HG02759 (cell line): ENCODE results near the gene LTBP2.
A peak's percentile ranks its signal among the peaks of the same experiment; 100 is the strongest.

Source experiments
- ATAC-seq: cut with Tn5 transposase; IDR thresholded peaks from one replicate; pipeline ENCODE4 v1.9.1; 2021; ENCODE audit warnings: mild to moderate bottlenecking, moderate library complexity; ENCODE audit not compliant: unreplicated experiment

Gene LTBP2

DNA sequence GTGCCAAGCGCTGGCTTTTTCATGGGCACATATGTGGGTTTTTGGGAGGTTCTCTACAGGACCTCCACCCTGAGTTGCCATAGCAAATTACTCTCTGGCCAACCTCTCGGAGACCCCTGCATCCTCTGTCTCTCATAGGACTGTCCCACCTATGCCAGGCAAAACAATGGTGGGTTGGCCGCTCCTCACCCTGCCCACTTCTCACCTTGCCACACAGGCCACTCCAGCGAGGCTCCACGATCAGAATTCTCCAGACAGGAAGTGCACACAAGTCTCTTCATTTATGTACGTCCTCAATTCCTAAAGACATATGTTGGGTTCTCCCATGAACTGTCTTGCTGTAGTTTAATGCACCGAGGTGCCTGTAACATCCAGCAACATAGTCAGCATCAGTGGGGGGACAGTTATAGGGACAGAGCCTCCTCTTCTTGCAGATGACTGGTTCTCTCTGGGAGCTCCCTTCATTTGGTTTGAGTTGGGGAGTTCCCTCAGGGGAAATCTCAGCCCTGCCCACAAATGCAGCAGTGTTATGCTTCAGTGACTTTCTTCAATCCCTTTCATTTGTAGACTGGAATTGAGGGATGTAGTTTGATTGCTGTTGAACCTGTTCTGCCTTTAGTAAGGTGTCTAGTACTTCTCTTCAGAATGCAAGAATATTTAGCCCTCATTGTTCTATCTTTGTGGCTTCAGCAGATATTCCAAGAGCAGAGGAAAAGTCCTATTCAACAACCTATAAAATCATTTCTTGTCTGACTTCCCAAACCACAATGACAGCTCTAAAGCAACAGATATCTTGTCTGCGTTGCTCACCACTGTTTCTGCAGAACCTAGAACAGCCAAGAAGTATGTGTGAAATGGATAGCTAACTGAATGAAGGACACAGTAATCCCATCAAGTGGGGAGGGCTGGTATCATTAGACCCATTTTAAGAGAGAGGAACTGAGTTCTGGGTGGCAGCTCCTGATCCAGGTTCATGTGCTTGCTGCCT, 2.8 kb upstream of the LTBP2 start:
- no peak for ATAC-seq

DNA sequence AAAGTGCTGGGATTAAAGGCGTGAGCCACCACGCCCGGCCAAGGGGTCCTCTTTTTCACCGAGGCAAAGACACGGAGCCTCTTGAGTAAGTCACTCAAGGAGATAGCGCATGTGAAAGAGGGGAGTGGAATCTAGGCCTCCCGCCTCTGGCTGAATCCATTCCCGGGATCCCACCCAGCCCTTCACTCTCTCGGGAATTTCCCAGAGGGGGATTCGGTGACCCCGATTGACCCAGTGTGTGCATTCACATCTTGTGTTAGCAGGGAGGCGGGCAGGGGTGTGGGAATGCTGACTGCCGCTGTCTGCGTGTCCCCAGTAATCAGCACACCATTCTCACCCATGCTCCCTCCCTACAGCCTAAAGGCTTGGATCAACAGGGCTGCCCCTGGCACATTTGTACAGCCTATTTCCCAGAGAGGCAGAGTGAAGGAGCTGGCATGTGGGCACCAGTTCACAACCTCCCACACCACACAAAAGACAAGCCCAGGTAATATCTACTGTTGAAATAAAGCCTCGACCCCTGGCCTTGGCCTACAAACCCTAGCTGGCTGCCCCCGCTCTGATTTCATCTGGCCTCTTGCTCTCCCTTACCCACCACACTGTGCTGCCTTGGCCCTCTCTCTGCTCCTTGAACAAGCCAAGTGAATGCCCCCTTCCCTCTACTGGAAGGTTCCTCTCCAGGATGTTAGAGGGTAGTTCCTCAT, 1.3 kb upstream of the LTBP2 start:
- ATAC-seq = no peak

DNA sequence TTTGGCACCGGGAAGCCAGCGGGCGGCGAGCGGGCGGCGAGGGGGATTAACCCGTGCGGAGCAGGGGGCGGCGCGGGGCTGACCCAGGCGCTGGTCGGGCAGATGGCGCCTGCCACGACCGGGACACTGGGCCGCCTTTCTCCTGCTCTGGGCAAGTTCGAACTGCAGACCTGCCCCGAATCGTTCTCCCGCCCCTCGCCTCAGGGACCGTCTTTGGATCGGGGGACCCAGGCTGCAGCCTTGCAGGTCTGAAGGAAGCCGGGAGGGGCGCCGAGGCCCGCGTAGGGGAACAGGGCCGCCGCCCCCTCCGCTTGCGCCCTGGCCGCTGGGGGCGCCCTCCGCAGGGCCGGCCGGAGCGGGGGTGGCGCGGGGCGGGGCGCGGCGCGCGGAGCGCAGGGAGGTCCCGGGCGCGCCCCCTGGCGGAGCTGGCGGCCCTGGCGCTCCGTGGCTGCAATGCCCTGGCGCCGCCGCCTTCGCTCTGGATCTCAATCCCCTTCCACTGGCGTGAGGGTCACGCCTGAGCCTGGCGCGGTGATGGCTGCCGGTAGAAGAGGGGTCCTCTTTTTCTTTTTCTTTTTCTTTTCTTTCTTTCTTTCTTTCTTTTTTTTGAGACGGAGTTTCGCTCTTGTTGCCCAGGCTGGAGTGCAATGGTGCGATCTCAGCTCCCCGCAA, 449 bp upstream of the LTBP2 start:
- ATAC-seq = peak; percentile 70

DNA sequence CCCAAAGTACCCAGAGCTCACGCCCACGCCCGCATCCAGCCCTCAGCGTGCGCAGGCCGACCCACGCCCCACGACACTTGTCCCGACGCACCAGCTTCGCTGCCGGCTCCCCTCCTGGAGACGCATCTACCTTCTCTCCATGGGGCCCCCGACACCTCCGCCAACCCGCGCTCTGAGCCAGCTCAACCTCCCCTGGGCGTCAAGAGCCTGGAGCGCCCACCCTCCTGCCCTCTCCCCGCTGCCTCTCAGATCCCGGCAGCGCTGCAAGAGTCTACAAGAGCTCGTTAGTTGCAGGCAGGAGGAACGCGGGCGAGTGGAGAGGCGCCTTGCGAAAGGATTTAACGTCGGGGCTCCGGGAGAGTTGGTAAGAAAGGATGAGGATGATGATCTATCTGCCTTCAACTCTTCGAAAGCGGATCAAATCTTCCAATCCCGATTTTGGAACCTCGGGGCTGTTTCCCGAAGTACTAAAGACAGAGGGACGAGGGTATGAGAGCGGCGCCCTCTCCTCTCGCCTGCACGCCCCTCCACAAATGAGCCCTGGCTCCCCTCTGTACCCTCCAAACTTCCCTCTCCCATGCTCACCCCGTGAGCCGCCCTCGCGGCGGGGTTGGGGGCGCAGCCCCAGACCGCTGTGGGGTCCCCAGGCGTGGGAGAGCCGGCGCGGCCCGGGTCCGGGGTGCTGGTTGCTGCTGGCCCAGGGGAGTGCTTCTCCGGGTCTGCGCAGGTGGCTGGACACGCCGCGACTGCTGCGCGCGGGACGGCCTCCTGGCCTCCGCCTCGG, 979 bp downstream of the LTBP2 start:
- no peak for ATAC-seq

DNA sequence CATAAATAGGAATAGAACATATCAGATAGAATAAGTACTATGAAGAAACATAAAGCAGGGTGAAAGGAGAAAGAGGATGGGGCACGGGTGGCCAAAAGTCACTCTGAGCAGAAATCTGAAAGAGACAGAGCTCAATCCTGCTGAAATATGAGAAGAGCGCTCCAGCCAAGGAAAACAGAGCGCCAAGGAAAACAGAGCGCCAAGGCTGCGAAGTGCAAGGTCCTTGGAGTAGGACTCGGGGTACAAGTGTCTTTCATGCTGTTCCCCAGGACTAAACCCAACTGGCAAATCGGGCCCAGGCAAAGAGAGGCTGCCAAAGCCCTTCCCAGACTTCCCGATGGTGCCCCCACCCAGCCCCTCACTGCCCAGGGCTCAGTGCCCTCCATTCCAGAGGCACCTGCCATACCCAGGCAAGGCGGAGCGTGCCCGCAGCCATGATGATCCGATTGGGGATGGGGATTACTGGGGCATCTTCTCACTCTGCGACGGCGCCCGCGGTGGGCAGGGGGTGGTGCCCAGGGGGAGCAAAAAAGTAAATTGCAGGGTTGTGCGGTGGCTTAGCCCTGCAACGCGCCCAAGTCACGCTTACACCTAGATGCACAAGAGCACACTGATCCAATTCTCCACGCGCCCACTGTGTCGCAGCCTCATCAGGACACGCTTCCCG, 1.7 kb downstream of the LTBP2 start:
- no peak for ATAC-seq

DNA sequence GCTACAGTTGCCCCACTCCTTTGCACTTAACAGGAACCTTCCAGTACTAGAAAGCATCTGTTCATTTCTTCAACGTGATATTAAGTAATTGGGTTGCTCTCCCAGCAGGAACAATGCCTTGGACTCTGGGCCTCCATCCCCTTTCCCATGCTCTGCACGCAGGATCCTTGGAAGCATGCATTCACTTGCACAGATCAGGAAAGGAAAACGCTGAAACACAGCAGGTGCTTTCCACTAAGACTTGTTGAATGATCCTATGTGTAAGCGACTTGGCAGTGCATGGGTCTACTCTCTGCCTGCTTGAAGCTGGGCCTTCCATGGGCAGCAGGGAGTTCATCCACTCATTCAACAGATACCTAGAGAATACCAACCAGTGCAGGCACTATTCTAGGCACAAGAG, 2.3 kb downstream of the LTBP2 start:
- no peak for ATAC-seq

DNA sequence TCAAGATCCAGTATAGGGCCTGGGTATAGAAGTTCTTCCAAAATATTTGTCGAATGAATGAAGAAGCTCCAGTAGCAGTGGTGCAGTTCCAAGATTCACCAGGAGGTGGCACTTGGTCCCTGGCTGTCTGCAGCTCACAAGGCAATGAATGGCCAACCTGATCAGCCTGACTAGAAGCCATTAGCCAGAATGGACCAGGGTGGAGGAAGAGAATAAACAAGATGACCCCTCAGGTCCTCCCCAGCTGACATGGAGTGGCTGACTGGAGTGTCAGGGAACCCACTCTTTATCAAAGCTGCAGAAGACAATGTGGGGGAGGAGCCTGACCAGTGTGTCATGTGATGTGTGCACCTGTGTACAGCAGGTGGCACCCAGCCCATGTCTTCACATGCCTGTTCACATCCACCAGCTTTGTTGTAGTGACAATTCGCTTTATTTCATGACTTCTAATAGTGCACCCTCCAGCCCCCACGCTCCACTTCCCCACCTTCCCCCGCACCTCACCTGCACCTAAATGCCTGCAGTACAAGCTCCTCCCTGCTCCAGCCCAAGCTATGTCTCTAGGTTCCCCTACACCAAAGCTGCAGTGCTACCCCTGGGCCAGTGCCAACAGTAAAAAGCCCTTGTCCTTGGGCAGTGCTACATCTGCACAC, 3.0 kb downstream of the LTBP2 start:
- no peak for ATAC-seq

DNA sequence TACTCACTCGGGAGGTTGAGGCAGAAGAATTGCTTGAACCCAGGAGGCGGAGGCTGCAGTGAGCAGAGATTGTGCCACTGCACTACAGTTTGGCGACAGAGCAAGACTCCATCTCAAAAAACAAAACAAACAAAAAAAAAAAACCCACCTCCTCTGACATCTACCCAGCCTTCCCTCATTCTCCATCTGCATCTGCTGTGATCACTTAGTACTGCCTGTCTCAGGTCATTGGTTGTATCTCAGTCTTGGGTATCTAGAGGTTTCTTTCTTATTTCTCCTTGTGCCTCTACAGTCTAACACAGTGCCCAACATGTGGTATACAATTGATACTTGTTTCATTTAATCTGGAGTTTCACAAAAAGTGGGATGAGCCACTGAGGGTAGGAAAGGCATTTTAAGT, 5.3 kb downstream of the LTBP2 start:
- ATAC-seq = no peak

DNA sequence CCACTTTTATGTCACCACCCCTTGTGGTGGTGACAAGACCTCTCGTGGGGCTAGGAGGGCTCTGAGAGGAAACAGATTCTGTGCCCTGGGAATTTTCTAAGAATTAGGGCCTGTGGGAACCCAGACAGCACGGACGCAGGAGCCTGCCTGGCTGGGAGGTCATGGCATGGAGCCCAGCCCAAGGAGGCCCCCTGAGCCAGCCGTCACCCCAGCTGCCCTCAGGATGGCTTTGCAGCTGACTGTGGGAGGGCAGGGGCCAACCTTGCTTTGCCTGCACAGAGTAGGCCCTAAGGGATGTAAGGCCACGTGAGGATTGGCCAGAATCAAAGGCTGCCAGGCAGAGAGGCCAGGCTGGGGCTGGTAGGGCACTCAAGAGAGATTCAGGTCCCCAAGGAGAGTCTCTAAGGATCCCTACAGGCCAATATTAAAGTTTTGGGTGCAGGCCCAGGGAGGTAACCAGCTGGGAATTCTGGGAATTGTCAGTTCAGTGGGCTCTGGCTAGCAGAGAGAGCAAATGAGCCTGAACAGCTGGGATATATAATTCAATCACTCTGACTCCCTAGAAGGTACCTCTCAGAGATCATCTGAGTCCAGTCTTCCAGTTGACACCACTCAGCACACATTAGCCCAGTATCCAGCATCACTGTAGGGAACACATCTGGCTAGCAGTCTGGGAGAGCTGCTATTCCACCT, 6.4 kb downstream of the LTBP2 start:
- no peak for ATAC-seq

DNA sequence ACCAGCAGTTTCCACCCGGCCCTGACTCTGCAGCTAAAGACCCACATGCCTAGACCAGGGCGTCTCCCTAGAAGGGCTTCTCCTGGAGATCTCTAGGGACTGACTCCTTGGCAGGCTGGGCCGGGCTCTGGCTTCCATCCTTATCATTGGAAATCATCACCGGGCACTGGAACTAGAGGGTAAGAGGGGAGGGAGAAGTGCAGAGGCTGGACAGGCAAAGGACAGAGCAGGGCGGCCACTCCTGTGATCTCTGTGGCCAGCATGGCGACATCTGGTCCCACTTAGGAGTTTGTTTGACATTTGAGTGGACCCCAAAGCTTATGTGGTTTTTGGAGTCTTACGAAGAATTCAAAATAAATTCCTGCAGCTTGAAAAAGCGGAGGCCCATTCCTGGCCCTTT, 7.1 kb downstream of the LTBP2 start:
- no peak for ATAC-seq

DNA sequence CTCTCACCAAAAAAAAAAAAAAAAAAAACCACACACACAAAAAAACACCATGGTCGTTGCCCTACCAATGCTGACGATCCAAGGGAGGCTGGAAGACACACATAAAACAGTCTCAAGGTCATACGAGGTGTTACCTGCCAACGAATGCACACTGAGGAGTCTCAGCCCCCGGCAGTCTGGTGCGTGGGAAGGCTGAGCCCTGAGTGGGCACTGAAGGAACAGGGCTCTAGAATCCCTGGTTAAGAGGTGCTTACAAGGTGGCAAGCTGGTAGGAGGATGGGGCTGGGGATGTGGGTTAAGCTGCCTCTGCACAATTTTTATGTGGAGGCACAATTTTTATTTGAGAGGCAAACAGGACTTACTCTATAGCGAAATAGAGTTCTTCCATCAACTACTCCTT, 7.9 kb downstream of the LTBP2 start:
- ATAC-seq = no peak

DNA sequence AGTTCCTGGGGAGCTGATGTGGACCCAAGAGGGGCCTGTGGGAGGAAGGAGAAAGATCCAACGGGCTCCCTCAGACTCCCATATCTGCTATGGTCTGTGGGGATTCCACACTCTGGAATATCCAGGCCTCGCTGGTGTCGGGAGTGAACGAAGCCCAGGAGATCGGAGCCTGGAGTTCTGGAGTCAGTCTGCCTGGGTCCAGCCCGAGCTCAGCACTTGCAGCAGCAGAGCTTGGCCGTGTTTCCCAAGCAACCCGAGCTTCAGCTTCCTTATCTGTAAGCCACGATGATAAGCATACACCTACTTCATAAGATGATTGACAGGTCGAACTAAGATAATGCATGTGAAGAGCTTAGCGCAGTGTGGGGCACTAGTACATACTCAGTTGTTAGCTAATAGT, 10.1 kb downstream of the LTBP2 start:
- ATAC-seq = no peak

DNA sequence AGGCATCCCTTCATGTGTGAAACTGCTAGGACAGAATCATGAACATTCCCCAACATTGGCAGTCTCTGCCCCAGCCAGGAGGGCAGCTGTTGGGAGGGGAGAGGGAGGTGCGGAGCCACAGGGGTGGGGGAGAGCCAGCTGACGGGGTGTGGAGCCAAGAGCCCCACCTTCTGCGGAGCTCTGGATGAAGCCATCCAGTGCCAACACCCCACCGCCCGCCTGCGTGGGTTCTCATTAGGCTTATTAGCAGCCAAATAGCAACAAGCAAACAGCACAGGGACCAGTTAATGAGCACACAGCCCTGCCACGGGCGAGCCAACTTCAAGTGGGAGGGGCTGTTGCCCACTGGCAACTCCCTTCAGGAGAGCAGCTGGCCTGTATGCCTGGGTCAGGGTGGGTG, 12.1 kb downstream of the LTBP2 start:
- no peak for ATAC-seq

DNA sequence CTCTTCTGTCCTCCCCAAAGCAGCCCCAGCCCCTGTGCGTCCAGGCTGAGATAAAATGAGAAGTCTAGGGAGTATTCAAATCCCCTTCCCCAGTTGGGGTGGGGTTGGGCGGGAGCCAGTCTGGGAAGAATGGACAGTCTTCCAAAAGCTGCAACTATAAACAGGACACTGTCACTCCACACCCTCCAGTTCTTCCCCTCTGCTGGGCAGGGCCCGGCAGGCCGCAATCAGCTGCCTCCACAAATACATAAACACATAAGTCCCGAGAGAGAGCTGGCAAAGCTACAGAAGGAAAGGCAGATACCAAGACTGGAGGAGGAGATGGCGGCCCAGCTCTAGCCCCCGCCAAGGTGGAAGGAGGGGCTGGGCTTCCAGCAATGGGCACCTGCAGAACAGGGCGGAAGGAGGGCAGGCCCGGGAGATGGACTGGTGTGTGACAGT, 12.7 kb downstream of the LTBP2 start:
- ATAC-seq = no peak

DNA sequence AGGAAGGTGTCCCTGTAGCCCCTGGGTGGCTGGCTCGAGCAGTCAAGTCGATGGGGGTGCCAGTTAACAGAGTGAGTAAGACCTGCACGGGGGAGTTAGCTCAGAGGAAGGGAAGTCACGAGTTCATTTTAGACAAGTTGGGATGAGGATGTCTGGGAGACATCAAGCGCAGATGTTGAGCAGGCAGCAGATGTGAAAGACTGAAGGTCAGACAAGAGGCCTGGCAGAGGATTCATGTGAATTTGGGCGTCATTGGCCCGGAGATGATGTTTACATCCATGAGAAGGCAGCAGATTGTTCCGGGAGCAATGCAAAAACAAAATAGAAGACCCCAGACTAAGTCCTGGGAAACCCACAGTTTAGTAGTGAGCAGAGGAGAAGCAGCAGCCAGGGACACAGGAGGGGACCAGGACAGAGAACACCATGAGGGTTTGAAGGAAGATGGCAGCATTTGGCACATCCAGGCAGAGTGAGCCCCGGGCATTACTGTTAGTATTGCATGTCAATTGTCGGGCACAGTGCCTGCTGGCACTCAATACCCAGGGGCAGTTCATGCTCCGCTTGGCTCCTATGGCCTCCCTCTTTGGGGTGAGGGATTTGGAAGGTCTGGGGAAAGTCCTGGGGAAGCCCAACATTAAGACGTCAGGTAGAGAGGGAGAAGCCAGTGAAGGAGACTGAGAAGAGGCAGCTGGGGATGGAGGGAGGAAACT, 15.1 kb downstream of the LTBP2 start:
- no peak for ATAC-seq

DNA sequence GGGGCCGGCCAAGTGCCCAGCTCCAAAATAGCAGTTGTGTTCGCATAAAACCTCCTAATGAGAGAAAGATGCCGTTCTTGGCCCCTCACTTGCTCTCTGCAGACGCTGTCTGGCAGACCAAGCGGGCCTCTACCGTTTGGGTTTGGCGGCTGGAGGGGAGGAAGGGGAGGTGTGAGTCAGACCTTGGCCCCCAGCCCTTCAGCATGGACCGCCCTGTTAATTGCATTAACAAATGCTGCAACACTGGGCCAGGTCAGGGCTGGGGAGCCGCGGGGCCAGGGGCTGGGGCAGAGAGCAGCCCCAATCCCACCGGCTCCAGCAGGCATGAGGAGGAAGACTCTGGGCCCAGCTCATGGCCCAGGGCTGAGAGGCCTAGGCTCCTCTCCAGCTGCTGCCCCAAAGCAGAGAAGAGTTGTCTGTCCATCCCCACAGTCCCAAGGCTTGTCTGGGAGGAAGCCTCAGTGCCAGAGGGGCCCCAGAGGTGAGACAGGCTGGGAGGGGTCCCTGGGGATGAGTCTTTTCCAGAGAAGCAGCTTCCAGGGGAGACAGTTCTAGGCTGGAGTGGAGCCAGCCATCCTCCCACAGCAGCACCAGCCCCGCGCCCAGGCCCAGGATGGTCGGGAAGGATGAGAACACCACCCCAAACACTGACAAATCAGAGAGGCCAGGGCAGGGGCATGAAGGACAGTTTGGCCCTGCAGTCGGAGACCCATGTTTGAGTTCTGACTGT, 16.9 kb downstream of the LTBP2 start:
- no peak for ATAC-seq

DNA sequence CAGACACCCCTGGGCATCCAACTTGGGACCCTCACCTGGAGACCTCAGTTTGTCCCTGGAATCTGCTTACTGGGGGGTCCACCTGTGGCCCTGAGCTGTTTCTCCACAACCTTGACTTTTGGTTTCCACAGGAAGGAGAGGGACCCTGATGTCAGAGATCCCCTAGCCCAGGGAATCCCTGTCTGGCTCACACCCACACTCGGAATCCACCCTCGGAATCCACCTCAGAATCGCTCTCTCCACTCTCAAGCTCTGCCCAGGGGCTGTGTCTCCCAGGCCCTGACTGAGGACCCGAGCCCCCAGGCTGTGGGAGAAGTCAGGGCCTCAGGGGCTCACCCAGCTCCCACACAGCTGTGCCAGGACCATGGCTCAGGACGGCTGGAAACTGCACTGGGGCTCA, 17.4 kb downstream of the LTBP2 start:
- no peak for ATAC-seq

DNA sequence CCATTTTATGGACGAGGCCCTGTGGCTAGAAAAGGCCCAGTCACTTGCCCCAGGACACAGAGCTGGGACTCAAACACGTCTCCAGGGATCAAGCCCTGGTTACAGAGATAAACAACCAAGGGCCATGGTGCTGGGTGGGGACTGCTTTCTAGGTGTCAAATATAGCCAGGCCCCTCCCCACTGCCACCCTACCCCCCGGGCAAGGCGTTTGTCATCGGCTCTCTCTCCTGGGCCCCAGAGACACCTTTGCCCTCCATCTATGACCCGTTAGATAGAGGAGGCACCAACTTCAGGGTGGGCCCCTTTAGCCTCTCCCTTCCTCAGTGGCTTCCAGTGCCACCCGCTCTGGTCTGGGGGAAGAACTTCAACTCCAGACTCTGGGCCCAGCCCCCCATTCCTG, 18.0 kb downstream of the LTBP2 start:
- ATAC-seq = no peak
